HG02642 (cell line): ENCODE data around the gene TAF3.
"Not testable (repeated sequence)": the region's sequence is repeated elsewhere in the genome, so short reads cannot be mapped to it uniquely, and the experiment has no call there.

ENCODE experiments used
- ATAC-seq: cut with Tn5 transposase; IDR thresholded peaks from one replicate; pipeline ENCODE4 v1.9.1; 2021; ENCODE audit warnings: mild to moderate bottlenecking; ENCODE audit not compliant: unreplicated experiment, poor library complexity

Gene TAF3

DNA sequence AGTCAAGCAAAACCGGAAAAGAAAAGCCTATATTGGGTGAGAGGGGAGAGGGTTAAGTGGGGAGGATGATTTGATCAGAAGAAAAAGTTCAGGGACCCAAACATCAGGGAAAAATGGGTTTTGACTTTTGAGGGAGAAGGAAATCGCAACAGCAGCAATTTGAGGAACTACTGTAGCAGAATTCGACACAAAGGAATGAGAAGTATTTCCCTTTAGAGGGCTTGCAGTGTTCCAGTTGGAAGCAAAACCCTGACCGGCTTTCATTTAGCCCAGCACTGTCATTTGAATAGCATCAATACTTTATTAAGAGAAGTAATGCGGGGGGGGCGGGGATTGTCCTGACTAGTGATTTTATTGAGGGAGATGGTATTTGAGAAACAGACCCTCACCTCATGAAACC, 199.0 kb downstream of the TAF3 start:
- no peak for ATAC-seq

DNA sequence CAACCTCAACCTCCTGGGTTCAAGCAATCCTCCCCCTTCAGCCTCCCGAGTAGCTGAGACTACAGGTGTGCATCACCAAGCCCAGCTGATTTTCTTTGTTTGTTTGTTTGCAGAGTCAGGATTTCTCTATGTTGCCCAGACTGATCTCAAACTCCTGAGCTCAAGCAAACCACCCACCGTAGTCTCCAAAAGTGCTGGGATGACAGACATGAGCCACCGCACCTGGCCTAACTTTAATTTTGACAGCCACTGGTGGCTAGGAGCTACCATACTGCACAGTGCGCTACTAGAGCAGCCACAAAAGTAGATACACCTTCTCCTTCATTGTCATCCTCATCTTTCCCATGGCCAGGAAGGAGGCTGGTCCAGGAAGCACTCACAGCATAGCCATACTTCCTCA, 205.0 kb downstream of the TAF3 start:
- no peak for ATAC-seq

DNA sequence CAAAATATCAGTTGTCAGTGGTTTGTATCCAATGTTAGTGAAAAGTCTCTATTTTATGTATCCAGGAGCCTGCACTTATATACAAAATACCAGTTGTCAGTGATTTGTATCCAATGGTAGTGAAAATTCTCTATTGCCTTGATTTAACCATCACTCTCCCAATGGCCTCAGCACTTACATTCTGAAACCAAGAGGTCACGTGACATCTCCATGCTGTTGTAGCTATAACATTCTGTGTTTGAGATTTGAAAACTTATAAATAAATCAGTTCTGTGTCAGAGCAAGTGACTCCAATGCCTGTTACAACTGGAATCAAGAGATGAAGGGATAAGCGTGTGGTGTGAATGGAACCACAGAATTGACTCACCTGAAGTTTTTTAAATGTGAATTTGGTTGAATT, 205.5 kb downstream of the TAF3 start:
- no peak for ATAC-seq

DNA sequence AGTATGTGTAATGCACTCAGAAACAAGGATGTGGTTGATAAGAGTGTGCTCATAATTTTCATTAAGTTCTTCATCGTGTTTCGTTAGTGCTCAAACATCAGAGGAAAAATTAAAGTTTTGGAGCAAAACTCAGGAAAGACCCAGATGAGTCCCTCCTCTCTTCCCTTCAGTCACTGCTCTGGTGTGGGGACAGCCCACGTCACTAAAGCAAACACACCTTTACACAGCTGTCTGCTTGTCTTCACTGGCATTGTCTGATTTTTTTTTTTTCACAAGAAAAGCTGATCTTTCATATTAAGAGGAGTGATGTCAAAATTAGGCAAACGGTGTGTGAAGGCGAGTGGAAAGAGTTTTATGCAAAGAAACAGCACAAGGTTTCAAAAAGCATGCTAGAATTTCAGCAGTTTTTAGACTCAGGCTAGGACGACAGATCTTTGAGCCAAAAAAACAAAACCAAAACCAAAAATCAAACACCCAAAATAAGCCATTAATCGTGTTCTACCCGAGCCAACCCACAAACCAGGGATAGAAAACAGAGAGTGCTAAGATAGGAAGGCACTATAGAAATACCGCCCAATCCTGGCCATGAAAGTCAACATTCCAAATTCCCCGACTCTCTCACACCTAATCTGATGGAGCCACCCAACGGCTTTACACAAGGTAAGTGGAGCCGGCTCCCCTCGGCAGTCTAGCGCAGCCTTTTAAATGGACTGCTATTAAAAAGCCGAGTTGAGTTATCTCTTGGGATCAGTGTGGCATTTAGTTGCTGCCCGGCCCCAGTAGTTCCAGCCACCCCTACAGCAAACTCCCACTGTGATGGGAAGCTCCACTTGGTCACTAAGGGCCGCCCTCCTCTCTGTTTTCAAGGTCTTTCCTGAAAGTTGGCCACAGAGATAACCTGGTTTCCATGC, 208.3 kb downstream of the TAF3 start:
- ATAC-seq = no peak

DNA sequence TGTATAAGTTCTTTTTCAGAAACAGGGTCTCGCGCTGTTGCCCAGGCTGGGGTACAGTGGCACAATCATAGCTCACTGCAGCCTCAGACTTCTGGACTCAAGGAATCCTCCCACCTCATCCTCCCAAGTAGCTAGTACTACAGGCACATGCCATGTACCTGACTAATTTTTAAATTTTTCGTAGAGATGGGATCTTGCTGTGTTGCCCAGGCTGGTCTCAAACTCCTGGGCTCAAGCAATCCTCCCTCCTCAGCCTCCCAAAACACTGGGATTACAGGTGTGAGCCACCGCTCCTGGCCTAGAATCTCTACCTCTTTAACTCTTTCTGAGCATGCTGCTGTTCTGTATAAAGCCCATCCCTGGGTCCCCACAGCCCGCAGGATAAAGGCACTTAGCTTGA, 212.9 kb downstream of the TAF3 start:
- not testable (repeated sequence) for ATAC-seq

DNA sequence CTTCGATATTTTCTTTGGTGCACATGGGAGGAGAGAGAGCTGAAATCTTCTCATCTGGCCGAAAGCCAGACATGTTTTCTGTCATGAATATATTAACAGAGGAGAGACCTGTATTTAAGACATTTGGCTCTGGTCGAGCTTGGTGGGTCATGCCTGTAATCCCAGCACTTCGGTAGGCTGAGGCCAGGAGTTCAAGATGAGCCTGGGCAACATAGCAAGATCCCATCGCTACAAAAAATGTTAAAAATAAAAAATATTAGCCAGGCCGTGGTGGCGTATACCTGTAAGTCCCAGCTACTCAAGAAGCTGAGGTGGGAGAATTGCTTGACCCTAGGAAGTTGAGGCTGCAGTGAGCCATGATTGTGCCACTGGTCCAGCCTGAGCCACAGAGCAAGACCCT, 214.3 kb downstream of the TAF3 start:
- ATAC-seq = no peak

DNA sequence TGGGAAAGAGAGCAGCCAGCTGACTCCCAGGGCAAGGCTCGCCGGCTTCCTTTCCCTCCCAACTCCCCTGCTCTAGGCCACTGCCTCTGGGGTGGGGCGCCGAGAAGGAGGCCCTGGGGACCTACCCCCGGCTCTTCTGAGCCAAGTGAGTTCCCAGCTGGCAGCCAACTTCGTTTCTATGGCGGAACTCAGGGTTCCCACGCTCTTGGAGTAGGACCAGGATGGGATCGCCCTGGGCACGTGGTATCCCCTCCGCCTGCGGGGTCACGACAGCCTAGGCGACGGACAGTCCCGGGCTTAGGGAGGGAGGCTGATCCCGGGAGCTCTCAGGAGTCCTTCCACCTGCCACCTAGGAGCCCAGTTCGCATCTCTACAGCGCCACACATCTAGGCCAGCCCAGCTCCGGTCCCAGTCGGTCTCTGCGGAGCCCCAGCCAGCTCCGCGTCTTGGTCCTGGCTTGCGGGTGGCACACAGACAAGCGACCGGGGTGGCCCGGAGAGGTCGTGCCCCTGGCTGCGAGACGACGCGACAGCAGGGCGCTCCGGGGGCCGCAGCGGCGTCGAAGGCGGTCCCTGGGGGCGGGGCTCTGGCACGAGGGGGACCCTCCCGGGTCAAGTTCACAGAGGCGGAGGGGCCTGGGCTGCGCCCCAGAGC, 215.6 kb downstream of the TAF3 start:
- ATAC-seq = no peak

DNA sequence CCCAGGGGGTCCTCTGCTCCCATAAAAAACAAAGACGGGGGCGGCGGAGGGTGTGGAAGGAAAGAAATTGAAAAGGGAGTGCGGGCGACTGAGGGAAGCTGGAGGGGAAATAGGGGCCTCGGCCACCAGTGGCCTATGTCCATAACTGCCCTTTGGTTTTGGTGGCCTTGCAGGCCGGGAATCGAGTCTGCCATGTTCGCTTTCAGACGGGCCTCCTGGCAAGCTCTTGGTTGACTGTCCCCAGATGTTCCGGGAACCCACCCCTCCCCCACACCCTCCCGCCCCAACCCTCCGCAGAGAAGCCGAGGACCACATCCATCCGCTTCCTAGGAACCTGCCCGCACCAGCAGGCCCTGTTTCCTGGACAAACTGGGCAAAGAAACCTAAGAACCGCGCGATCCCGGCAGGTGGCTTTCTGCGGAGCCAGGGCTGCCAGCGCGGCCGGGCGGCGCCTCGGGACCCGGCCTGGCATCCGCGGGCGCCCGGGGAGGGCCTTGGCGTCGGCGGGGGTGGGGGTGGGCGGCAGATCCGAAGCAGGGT, 216.2 kb downstream of the TAF3 start:
- no peak for ATAC-seq

DNA sequence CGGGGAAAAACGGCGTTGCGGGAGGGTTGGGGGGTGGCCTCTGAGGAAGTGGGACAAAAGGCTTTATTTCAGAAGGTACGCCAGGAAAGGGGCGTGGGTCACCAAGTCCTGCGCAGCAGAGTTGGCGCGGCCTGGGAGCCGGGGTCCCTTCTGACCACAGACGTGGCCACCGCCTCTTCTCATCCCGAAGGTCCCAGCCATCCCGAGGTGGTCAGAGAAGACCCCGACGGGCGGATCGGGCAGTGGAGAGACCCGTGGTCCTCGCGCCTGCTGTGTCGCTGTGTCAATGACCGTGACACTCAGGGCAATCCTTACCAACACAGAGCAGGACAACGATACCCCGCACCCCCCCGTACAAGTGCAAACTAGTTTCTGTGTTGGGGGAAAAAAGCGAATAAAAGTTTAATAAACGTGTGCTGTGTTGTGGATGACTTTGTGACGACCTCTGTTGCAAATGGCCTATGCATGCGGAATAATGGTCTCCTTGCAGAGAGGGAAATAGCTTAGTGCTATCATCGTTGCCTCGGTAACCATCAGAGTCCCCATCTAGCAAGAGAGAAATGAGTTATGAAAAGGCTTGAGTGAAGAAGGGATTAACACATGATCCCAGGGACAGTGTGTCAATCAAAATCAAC, 216.8 kb downstream of the TAF3 start:
- no peak for ATAC-seq

DNA sequence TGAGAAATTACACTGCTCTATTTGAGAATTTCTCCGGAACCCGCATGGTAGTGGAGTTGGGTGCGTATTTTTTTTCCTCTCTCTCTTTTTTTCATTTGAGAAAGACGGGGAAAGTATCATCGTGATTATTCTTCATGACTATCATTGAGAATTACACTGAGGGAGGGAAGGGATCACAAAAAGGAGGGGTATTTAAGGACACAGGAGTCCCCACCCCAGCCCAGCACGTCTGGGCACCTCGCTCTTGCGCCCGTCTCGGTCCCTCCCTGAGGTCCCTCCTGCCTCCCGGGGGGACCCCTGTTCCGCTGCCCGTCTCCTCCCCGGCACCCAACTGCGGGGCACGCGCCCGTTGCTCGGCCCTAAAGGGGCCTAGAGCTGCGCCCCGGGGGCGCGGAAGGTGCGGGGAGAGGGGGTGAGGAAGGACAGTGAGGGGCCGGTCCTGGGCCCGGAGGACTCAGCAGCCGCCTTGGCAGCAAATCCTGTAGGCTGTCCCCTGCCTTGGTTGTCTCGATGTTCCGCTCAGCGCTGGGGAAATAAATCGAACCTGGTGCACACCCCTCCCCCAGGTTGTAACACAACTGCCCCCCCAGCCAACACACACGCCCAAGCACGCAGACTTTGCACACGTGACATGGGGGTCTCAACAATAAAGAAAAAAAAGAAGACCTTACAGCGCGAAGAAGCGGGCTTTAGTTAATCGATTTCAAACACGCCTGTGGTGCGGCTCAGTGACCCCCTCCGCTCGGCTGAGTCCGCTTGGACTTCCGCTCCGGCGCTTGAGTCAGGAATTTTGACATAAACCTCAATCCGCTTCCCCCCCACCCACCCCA, 217.6 kb downstream of the TAF3 start:
- ATAC-seq = no peak

DNA sequence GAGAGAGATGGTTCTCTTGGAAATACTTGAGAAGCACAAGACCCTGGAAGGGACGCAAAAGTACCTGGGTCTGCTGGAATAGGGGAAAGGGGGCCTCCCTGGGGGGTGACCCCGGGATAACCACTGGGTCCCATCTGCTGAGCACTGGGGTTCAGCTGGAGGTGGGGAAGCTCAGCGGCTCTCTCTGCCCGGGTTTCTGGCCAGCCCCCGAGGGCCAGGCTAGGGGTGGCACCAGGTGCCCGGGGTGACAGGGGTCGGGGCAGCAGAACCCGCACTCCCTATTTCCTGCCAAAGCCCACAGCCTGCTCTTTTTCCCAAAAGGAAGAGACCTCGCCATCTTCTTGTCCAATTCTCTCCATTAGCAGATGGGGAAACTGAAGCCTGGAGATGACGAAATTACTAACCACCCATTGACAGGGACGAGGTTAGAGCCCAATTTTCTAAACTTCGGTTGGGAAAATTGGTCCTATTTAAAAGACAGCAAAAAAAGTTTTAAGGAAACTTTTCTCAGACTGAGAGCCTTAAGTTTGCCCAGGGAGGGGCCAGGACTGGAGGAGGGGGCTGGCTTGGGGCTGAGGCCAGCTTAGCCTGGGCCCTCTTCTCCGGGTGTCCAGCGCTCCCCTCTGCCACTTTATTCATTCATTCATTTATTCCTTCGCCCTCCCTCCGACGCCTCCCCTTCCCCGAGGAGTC, 218.3 kb downstream of the TAF3 start:
- ATAC-seq = no peak

DNA sequence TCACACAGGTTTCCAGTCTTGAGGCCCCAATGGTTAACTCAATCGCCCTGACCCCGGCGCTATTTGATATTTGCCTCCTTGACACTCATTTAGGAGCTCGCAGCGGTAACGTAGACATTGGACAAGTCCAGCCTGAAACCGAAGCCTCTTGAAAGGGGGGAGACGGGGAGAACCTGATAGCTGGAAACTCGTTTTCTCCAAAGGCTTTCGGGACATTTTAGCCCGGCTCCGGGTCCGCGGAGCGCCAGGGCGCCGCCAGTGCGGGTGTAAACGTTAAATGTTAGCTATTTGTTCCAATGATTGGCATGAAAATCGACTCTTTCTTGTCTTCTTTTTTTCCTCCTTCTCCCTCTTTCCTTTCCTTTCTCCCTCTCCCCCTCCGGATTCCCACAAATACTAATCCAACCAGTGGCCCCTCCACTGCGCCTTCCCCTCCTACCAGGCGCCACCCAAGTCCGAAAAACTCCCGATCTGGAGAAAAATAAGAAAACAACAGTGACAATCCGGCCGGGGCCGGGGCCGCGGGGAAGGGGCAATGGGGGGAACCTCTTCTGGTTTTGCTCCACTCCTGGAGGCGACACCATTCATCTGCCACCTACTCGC, 219.0 kb downstream of the TAF3 start:
- no peak for ATAC-seq

DNA sequence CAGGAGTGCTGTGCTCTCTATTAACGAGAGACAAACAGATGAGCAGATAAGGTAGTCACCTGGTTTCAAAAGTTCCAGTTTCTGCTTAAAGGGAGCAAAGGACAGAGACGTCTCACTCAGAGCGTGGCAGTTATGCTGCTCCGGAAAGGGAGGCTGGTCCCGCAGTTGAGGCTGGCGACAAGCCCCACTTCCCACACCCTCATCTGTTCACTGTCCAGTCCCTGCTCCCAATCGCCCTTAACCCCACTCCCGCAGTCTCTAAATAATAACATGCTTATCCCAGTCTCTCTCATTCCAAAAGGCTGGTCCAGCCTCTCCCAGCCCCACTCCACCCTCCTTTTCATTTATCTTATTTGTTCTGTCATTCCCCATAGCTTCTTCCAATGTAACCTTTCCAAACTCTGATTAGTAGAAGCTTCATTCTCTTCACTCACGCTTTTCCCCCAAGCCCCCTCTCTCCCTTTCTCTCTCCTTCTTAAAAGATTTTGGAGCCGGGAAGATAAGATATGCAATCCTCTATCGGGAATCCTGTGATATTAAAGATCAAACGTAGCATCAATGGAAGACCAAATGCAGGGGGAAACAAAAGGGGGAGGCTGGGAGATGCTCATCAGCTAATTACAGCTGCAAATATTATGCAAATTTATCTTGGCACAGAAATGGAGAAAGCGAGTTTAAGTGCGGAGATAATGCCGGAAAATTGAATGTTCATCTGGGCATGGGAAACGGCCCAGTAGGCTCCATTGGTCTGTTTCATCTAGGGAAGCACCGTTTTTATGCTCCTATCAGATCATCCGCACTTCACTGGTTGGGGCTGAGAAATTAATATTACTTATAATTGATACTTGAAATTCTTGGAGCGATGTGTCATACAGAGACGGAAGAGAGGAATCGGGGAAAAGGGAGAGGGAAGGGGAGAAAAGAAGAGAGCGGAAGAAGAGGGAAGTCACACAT, 219.9 kb downstream of the TAF3 start:
- no peak for ATAC-seq

DNA sequence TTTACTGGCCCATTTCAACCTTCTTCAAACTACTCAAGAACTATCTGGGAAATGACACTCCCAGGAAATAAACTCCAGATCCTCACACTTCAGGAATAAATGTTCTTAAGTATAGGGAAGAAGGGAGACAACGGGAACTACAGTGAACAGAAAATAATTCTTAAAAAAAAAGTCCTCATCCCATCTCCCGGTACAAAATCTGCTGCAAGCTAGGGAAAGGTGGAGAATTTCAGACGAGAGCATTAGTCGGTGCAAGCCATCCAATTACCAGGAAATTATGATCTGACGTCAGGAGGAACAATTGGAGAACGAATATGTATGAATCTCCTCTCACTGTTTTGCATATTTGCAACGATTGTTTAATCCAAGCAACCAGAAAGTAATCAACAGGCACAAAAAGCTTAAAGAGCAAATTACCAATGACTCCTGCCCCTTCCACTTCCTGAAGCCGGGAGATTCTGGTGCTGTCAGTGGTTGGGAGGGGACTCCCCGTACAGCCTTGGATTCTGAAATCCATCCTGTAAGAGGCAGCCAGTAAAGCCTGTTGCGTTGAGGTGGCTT, 221.1 kb downstream of the TAF3 start:
- ATAC-seq = no peak

DNA sequence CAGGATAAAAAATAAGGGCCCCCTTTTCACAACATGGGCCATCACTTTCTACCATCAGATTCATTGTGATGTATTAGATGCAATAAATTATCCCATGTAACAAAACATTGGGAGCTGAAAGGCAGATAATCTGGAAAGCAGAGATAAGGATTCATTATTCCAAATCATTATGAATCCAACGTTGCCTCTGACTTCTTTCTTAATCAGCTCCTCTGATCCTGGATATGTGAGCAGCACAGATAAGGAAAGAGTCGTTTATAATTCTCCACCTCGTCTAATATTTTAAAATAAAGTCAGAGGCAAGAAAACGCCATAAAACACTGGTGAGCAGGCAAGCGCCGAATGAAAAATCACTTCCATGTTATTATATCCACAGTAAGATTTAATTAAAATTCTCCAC, 222.3 kb downstream of the TAF3 start:
- ATAC-seq = no peak

DNA sequence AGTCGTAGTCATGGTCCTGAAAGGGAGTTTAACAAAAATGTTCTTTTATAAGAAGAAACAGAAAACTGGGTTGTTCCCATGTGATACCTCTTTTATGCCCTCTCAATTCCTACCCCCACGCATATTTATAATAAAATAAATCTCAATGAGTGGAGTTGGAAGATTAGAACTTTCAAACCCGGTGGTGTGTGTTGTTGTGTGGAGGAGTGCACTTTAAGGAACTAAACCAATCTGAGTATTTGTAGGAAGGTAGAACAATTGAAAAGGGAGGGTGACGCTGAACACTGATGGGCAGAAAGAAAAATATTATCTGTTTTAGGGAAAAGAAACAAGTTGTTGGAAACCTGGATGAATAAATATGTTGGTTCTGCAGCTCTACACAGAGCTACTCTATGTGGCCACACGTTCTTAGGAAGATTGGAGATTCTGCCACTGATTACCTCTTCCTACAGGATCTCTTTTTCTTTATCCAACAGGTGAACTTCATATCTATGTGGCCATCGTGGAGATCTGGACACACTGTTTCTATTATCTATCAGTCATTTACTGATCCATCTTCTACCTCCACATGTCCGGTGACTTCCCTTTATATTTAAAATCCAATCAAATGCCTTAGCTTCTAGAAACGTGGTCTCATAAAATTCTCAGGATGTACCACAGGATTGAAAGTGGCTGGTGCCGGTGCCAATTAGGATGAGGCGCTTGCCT, 223.1 kb downstream of the TAF3 start:
- ATAC-seq = no peak

DNA sequence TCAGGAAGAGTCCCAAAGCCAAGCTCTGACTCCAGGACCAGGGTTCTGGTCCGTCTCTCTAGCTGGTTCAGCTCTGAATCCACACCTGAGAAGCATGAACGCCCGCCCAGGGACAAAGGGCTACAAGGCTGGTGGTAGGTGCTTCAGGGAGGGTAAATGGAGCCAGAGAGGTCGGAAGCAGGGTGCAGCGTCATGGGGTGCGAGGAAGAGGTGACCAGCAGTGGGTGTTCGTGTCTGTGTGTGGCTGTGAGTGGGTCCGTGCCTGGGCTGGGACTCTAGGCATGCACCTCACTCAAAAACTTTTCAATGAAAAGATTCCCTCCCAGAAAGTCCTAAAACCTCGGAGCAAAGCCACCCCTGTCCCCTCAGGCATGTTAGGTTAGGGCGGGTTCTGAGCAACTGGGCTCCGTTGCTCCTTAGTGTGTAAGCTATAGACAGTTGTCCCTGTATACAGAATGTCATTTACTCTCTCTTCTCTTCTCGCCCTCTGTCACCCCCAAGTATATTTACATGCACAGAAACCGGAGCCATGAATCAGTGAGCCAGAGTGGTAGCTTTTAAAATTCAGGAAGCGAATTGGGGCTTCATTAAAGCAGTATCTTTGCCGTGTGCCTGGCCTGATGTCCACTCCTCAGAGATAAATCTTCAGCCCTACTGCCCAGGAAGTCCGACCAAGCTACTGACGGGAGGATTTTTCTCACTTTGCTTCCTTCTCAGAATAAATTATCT, 223.9 kb downstream of the TAF3 start:
- ATAC-seq = no peak
